Epithelial cell of proximal tubule (primary cell): ENCODE data around the gene ALDH16A1. TPM values are rescaled to one million over a fixed set of nuclear protein-coding genes. Genes with fewer than 3 reads are reported as not detected.

Experiments used
- DNase-seq: peaks from one replicate; pipeline ENCODE4 v3.0.0-alpha.2; 2011; ENCODE audit warnings: low read depth
- H3K4me3 ChIP-seq: 2 replicates; pipeline ENCODE4 v1.5.1; 2011; ENCODE audit warnings: low read depth, mild to moderate bottlenecking, low read length
- total RNA-seq: library from RNA; depleted of rRNA; stranded (reverse); fragments of >200 nt; gene quantifications from 2 replicates; pipeline ENCODE4 v1.2.3, GENCODE V29; 2015
- TF ChIP-seq, protein P1 (sequence below): conservative IDR thresholded peaks from 2 replicates; pipeline ENCODE4 v1.5.1; 2012; ENCODE audit warnings: low read depth, mild to moderate bottlenecking, low read length

Gene ALDH16A1
- total RNA-seq, 1 donor from 2014 or later: 41.5 TPM

GRCh38 chr19:49447485-49448431, 5.3 kb upstream of the ALDH16A1 start:
- no peak overlapping the region for H3K4me3 ChIP-seq
- DNase-seq: no peak
- TF ChIP-seq, protein P1, sequence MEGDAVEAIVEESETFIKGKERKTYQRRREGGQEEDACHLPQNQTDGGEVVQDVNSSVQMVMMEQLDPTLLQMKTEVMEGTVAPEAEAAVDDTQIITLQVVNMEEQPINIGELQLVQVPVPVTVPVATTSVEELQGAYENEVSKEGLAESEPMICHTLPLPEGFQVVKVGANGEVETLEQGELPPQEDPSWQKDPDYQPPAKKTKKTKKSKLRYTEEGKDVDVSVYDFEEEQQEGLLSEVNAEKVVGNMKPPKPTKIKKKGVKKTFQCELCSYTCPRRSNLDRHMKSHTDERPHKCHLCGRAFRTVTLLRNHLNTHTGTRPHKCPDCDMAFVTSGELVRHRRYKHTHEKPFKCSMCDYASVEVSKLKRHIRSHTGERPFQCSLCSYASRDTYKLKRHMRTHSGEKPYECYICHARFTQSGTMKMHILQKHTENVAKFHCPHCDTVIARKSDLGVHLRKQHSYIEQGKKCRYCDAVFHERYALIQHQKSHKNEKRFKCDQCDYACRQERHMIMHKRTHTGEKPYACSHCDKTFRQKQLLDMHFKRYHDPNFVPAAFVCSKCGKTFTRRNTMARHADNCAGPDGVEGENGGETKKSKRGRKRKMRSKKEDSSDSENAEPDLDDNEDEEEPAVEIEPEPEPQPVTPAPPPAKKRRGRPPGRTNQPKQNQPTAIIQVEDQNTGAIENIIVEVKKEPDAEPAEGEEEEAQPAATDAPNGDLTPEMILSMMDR: no peak

GRCh38 chr19:49448432-49448786, 4.6 kb upstream of the ALDH16A1 start:
- TF ChIP-seq, protein P1: no peak
- H3K4me3 ChIP-seq: no peak overlapping the region
- no peak for DNase-seq

GRCh38 chr19:49450405-49450804, 2.6 kb upstream of the ALDH16A1 start:
- peak overlapping the region; percentile 61 for H3K4me3 ChIP-seq
- DNase-seq: no peak
- TF ChIP-seq, protein P1: no peak

DNA sequence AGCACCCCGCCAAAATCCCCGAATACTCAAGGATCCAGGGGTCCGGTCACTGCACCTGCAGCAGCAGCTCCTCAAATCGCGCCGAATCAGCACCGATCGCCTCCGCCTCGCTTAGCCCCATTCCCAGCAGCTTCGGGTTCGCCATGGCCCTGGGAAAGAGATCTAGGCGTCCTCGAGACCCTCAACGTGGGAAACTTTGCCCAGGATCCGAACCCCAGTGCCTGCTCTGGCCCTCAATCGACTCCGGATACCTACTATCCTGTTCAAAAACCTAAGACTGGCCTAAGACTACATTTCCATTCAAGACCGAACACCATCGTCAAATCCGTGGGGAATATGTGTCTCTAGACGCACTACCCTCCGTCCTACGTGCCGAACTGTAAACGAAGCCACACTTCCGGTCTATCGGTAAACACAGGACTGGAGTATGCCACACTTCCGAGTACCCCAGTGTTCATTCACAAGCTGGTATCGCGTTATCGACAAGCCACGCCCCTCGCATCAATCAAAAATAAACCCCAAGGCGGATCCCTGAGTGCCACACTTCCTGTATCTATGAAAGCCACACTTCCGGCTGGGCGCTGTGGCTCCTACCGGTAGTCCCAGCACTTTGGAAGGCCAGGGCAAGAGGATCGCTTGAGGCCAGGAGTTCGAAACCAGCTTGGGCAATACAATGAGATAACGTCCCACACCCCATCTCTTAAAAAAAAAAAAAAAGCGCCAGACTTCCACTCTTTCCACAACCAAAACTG, 1.4 kb upstream of the ALDH16A1 start, which contains the start of gene PIH1D1:
PIH1D1 (minus strand) TSS at position 385 of the 752 bp plus-strand sequence; CDS start at position 145, 240 bp downstream.
- TF ChIP-seq, protein P1: peak; percentile 22
- peak; percentile 97 for DNase-seq
- peak within 1 kb of the TSS; percentile 98 for H3K4me3 ChIP-seq

GRCh38 chr19:49453757-49454240, 774 bp downstream of the ALDH16A1 start:
- TF ChIP-seq, protein P1: no peak
- peak overlapping the region; percentile 98 for H3K4me3 ChIP-seq
- no peak for DNase-seq

DNA sequence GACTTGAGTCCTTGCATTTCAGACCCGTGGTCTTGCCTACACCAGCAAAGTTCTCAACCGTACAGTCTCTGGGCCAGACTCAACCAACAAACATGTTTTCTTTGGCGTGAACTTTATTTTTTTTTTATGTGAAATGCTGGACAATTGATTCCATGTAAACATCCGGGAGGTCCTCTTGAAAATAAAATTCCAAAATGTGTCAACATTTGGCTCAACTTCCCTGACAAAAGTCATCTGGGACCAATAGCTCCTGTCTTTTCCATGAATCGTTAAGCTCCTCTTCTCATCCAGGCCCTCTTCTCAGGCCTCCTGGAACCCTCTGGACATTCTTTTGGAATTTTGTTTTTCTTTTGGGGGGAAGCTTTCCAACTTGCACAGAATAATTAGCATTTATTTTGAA, 2.7 kb downstream of the ALDH16A1 start:
- no peak for DNase-seq
- TF ChIP-seq, protein P1: no peak

More for the DNA sequence above, 2.7 kb downstream of the ALDH16A1 start:
- no peak overlapping the region for H3K4me3 ChIP-seq
